GM19193 (cell line): ENCODE results near the gene MLH3.

Source experiments
- POLR2A ChIP-seq: IDR thresholded peaks from 4 replicates; pipeline ENCODE4 v1.6.1; 2011; ENCODE audit not compliant: insufficient read depth, insufficient read length; ENCODE audit errors: extremely low read depth

MLH3 gene

DNA sequence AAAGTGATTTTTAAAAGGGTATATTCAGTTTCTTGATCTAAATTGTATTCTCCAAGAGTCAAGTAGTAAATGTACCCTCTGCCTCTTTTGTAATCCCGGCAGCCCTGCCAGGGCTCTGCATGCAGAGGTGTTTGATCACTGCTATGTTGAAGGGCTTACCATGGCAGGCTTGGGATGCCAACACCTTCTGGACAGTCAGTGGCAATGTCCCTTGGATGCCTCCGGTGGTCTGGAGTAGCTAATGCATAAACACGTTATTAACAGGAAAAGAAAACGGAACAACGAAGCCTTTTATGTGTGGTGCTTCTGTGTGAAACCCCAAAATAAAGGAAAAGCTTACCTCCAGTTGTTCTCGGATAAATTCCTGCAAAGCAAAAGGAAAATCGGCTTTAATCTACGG lies 28.6 kb downstream of the MLH3 start:
- no peak for TF ChIP-seq POLR2A

DNA sequence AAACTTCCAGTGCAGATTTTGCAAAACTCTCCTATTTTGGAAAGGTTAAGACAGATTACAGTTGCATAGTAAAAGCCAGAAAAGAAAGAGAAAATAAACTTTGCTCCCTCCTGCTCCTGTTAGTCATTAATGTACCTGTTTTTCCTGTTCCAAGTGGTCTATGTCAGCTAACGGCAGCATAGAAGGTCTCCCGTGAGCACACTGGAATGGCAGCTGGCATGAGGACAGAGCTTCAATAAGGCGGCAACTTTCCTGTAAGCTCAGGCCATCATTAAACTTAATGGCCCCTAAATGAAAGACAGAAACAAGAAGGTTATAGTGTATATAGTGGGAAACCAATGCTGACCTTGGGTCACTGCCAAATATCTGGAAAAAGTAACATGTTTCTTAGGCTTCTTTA lies 32.6 kb downstream of the MLH3 start:
- TF ChIP-seq POLR2A: no peak

DNA sequence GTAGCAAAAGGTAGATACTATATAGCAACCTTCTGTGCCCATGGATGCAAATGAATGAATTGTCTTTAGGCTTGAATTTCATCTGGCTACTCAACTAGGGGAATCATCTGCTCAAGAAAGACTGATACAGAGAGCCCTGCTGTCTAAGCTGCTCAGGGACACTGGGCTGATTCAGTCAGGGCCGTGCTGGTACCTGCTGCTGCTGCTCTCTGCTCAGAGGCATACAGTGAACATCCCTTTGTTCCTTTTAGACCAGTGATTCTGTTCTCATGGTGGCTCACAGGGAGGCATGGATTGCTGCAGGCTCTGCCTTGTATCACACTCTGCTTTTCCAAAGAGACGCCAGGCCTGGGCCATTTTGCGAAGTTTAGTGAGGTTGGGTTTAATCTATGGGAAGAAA lies 34.5 kb downstream of the MLH3 start:
- no peak for TF ChIP-seq POLR2A

DNA sequence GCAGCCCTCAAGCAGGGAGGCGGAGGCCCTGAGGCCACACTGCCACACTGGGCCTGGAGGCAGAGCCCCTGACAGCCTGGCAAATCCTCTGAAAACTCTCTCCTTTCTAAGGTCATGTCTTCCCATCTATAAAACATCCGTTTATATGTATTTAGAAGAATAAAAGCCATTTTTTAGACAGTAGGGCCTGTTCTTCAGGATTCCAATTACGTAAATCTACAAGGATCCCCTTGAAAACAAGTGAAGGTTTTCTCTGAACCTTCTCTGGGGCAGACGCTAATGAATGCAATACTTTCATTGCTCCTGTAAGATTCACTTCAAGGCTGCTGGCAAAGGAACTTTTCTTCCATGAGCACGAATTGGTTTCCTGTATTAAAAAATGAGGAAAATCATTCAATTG lies 35.8 kb downstream of the MLH3 start:
- no peak for TF ChIP-seq POLR2A

DNA sequence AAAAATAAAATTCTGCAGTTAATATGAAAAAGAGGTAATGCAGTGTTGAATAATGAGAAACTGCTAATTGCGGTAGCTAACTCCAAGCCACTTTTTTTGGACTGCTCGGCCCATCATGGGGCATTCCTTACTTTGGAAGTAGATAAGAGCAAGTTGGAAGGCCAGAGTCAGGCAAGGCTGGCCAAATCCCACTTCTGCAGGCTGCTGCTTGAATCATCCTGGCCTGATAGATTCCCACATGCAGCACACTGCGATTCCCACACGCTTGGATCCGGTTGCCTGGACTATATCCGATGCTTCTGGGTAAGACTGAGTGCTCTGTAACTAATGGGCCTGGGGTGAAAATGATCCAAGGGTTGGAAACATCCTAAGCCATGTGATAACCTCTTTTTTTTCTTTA lies 38.0 kb downstream of the MLH3 start:
- TF ChIP-seq POLR2A: no peak

DNA sequence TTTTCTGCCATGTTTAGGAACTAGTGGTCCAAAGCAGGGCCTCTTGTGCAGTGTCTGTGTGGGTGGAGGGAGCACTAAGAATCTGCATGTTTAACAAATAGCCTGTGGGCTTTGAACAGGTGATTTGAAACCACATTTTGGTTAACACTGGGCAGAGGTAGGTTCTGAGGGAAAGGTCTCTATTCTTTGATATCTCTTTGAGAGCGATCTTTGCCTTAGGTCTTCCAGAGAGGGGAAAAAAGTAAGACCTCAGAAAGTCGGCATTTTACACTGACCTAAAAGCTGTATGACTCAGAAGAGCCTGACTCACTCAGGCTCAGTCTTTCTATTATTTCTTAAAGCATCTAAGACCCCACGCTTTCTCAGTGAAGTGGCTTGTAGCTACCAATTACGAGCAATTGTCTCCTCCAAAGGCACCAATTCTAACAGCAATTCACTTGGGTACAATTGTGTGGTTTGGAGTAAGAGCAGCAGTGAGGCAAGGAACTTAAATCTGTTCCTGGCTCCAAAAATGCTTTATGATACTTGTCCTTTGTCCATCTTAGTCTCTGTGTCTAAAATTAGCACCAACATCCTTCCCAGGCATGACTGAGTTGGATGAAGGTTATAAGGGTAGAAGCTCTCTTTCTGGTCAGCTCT lies 39.8 kb downstream of the MLH3 start:
- TF ChIP-seq POLR2A: no peak

DNA sequence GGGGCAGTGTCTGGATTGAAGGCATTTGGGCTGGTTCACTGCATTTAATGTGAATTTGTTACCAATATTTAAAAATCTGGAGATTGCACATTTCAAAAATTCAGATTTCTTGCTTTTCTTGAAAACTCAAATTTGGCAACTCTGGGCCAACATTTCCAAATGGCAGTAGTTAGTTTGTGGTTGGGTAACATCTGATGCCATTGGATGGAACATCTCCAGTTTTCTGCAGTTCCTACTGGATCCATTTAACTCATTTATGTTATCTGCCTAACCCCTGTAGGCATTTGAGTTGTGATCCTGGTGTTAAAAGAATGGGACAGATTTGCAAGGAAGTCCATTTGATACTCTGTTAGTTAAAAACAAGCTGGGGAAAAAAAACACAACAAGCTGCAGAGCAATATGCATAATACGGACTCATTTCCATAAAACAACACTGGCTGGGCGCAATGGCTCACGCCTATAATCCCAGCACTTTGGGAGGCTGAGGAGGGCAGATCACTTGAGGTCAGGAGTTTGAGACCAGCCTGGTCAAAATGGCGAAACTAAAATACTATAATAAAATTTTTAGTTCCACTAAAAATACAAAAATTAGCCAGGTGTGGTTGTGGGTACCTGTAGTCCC lies 40.7 kb downstream of the MLH3 start:
- TF ChIP-seq POLR2A: no peak

DNA sequence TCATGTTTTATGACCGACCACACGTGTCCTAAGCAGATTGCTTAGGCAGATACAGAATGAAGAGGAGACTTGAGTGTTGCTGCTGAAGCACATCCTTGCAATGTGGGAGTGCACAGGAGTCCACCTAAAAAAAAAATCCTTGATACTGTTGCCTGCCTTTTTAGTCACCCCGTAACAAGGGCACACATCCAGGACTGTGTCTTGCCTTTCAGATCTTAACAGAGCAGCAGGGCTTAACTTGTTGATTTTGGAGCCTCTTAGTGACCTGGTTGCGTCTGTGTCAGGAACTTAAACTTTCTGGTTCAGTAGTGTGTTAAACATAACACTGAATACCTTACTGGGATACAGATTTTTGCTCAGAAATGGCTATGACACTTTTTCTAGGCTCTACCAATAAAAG lies 42.1 kb downstream of the MLH3 start:
- no peak for TF ChIP-seq POLR2A

DNA sequence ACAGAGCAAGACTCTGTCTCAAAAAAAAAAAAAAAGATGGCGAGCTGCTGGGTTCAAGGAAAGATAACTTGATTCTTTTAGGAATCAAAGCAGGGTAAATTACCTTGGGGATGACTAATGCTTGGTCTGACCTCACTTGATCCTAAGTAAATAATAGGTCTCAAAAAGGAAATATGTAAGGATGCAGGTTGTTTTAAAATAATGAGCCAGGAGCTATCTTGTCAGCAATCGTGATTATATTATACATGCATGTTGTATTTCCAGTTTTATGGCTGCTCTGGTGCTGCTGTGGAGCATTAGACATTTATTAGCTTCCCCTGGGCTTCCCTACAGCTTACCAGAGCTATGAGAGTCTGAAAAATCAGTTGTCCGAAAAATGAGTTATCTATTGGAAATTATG lies 45.9 kb downstream of the MLH3 start:
- TF ChIP-seq POLR2A: no peak

DNA sequence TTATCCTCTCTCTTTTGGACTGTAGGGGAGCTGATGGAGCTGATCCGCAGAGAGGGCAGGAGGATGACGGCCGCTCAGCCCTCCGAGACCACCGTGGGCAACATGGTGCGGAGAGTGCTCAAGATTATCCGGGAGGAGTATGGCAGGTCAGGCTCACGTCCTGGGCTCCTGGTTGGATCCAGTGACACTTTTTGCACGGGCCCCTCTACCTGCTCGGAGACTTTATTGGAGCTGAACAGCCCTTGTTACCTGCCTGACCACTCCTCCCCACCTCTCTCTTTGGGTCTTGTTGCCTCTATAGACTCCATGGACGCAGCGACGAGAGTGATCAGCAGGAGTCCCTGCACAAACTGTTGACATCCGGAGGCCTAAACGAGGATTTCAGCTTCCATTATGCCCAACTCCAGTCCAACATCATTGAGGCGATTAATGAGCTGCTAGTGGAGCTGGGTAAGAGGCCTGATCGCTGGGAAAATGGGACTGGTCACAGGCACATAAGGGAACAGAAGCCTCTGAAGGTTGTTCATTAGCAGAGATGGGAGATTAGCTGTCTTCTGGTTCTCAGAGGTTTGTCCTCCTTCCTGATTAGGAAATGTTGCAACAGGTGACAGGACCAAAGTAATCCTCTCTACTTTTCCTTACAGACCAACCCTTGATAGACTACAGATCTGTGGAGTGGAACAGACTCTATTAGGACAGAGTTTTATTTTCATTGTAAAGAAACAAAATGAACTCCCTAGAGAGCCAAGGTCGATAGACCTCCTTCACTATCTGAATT lies 47.8 kb downstream of the MLH3 start:
- no peak for TF ChIP-seq POLR2A

DNA sequence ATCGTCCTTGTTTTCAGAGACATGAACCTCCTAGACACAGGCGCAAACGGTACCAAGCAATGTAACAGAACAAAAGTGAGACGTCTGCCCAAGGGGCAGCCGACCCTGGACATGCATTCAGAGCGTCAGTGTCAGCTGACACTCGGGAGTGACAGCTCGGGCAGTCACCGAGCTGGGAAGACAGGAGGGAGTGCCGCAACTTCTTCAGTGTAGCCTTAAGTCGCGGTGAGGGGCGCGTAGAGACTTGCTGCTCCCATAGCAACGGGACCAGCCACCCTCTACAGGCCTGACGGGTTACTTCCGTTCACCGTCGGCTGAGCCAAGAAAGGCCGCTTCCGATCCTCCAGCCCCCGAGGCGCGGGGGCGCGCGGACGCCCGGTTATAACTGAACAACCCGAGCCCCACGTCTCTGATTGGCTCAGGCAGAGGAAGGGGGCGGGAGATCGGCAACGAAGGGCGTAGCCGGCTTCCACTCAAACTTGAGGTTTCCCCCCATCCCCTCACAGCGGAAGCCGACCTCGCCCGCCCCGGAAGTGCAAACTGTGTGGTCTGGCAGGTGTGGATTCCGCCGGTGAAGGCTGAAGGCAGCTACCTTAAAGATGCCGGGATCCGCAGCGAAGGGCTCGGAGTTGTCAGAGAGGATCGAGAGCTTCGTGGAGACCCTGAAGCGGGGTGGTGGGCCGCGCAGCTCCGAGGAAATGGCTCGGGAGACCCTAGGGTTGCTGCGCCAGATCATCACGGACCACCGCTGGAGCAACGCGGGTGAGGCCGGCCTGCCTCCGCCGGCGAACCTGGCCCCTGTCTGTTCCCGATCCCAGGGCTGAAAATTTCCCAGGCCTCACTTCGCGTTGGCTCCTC lies 48.6 kb downstream of the MLH3 start, which contains the start of gene EIF2B2:
EIF2B2 (plus strand) TSS at position 530 of the 858 bp plus-strand sequence; CDS start at position 600, 70 bp downstream.
- peak; percentile 75 for TF ChIP-seq POLR2A

DNA sequence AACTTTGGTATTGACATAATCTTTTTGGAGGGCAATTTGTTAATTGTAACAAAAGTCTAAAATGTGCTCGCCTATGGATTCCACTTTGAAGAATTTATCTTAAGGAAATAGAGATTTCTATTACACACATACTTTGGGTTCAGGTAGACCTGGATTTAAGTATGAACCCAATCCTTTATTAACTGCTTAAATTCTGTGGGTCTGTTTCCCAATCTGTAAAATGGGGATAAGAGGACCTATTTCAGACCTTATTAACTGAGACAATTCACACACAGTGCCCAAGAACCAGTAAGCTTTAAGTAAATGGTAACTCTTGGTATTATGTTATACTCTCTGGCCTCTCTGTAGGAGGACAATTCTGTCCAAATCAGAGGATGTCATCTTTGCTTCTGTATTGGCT lies 49.4 kb downstream of the MLH3 start:
- TF ChIP-seq POLR2A: no peak

DNA sequence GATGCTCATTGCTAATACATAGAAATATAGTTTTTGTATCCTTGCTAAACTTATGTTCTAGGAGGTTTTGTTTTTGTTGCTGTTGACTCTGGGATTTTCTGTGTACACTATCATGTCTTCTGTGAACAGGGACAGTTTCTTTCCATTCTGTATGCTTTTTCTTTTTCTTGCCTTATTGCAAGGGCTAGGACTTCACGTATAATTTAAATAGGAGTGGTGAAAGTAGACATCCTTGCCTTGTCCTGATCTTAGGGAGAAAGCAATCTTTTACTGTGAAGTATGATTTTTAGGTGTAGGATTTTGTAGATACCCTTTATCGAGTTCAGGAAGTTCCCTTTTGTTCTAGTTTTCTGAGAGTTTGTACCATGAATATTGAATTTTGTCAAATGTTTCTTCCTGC lies 50.0 kb downstream of the MLH3 start:
- TF ChIP-seq POLR2A: no peak

DNA sequence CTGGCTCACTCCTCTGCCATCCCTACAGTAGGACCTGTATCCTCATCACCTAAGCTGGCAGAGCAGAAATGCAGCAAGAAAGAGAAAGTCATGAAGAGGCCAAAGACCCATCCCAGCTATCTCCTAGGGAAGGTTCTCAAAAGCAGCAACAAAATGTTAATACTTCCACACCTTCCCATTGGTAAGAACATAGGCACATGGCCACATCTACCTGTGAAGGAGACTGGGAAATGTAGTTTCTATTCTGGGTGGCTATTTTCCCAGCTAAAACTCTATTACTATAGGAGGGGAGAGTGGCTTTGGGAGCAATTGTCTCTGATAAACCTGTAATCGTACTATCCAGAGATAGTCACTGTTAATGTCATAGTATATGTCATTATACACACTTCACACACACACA lies 62.3 kb downstream of the MLH3 start:
- no peak for TF ChIP-seq POLR2A

DNA sequence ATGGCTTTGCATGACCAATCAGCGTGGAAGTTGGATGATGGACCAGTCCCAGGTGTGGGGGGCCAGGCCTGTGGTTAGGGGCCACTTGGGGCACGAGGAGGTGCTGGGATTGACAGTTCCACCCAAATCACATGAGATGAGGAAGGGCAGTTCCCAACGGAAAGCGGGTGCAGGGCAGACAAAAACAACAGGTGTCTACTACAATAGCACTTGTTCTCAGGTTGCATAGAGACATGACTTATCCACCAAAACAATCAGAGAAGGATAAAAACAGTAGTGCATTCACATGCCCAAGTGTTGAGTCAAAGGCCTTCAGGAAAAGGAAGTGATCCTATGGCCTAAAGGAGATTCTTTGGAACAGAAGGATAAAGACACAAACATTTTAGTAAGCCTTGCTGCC lies 63.1 kb downstream of the MLH3 start:
- no peak for TF ChIP-seq POLR2A
